GM23338 (cell line): ENCODE measurements around the gene GNB5. TPM values are rescaled to one million over a fixed set of nuclear protein-coding genes. Genes with fewer than 3 reads are reported as not detected.

Source experiments
- ATAC-seq: fragments of 200-7000 bp; cut with Tn5 transposase; 3 replicates; pipeline ENCODE4 v1.9.1; 2020
- DNase-seq: peaks from one replicate; pipeline ENCODE4 v3.0.0-alpha.2; 2015; ENCODE audit warnings: low spot score
- H2AFZ ChIP-seq: fragments of 200-600 bp; sonication (generic); 2 replicates; pipeline ENCODE4 v1.8.0; 2016; ENCODE audit warnings: antibody characterized with exemption, mild to moderate bottlenecking, moderate library complexity
- H3F3A ChIP-seq: fragments of 200-600 bp; sonication (generic); replicated peaks from 2 replicates; pipeline ENCODE4 v1.8.0; 2017; ENCODE audit warnings: antibody characterized with exemption, mixed run types, low read depth
- H3K27ac ChIP-seq: fragments of 200-600 bp; sonication (generic); 2 replicates; pipeline ENCODE4 v1.6.1; 2016; ENCODE audit warnings: low read depth
- H3K27me3 ChIP-seq: fragments of 200-600 bp; sonication (generic); 2 replicates; pipeline ENCODE4 v1.8.0; 2016; ENCODE audit warnings: mild to moderate bottlenecking, mixed run types, moderate library complexity; ENCODE audit not compliant: insufficient read depth
- H3K36me3 ChIP-seq: fragments of 200-600 bp; sonication (generic); 2 replicates; pipeline ENCODE4 v1.8.0; 2016; ENCODE audit warnings: mild to moderate bottlenecking; ENCODE audit not compliant: insufficient read depth
- H3K4me1 ChIP-seq: fragments of 200-600 bp; sonication (generic); 2 replicates; pipeline ENCODE4 v1.8.0; 2016; ENCODE audit warnings: mild to moderate bottlenecking, moderate library complexity; ENCODE audit not compliant: insufficient read depth
- H3K4me2 ChIP-seq: fragments of 200-600 bp; sonication (generic); 2 replicates; pipeline ENCODE4 v1.7.1; 2017; ENCODE audit warnings: mixed run types
- H3K4me3 ChIP-seq: fragments of 200-600 bp; sonication (generic); 2 replicates; pipeline ENCODE4 v1.6.1; 2016; ENCODE audit warnings: mixed run types
- H3K79me2 ChIP-seq: fragments of 200-600 bp; sonication (generic); replicated peaks from 2 replicates; pipeline ENCODE4 v1.8.0; 2017; ENCODE audit warnings: mild to moderate bottlenecking; ENCODE audit not compliant: insufficient read depth
- H3K9me2 ChIP-seq: fragments of 200-600 bp; sonication (generic); 2 replicates; pipeline ENCODE4 v1.8.0; 2017; ENCODE audit not compliant: insufficient read depth
- H4K20me1 ChIP-seq: fragments of 200-600 bp; sonication (generic); replicated peaks from 2 replicates; pipeline ENCODE4 v1.8.0; 2017; ENCODE audit warnings: mild to moderate bottlenecking; ENCODE audit not compliant: insufficient read depth
- H3K27ac Mint-ChIP-seq: 2 replicates; pipeline ENCODE4 v1.8.0; 2020; ENCODE audit warnings: inconsistent platforms, mild to moderate bottlenecking, moderate library complexity, mixed read lengths
- H3K27me3 Mint-ChIP-seq: 3 replicates; pipeline ENCODE4 v1.8.0; 2022; ENCODE audit warnings: low read depth, mild to moderate bottlenecking, moderate library complexity, mixed read lengths, inconsistent platforms; ENCODE audit not compliant: insufficient read depth, poor library complexity
- H3K36me3 Mint-ChIP-seq: 3 replicates; pipeline ENCODE4 v1.8.0; 2021; ENCODE audit warnings: low read depth, mild to moderate bottlenecking, inconsistent platforms, moderate library complexity, mixed read lengths
- H3K4me1 Mint-ChIP-seq: 3 replicates; pipeline ENCODE4 v1.8.0; 2020; ENCODE audit warnings: mild to moderate bottlenecking, inconsistent platforms, mixed read lengths
- H3K4me3 Mint-ChIP-seq: 3 replicates; pipeline ENCODE4 v1.8.0; 2021; ENCODE audit warnings: moderate library complexity, mild to moderate bottlenecking, inconsistent platforms, mixed read lengths
- H3K9me3 Mint-ChIP-seq: 3 replicates; pipeline ENCODE4 v1.8.0; 2020; ENCODE audit warnings: moderate library complexity, mild to moderate bottlenecking, inconsistent platforms, mixed read lengths
- CTCF ChIP-seq, 2 experiments: fragments of 200-600 bp in 1 of 2; sonication (generic) in 1 of 2; conservative IDR thresholded peaks; 2 replicates each; pipeline versions ENCODE4 v1.5.1 to v1.6.1; 2016 to 2017; ENCODE audit warnings: antibody characterized with exemption in 2 of 2, low read depth in 2 of 2, mild to moderate bottlenecking in 2 of 2, moderate library complexity in 1 of 2
- EZH2 ChIP-seq: fragments of 200-600 bp; sonication (generic); IDR thresholded peaks from one replicate; pipeline ENCODE4 v1.8.0; 2017; ENCODE audit warnings: antibody characterized with exemption, mild to moderate bottlenecking, low read depth; ENCODE audit not compliant: unreplicated experiment
- polyA plus RNA-seq: library from polyadenylated mRNA; unstranded; fragments of >200 nt; fragmentation: Nextera tagmentation; extraction: Ambion mirVana; gene quantifications from 2 replicates; pipeline ENCODE4 v1.2.1, GENCODE V29; 2016
- total RNA-seq: library from RNA; depleted of rRNA; stranded (reverse); fragments of >200 nt; shearing (Covaris generic); gene quantifications from 2 replicates; pipeline ENCODE4 v1.2.3, GENCODE V29; 2014
- TF ChIP-seq, protein P1 (sequence below): fragments of 250-450 bp; sonication (Bioruptor Pico); IDR thresholded peaks from 2 replicates; pipeline ENCODE4 v1.5.0; 2020; ENCODE audit warnings: mild to moderate bottlenecking, moderate library complexity

Gene GNB5
- total and polyA plus RNA-seq, 2 experiments from 2014 or later, result 23.0 to 40.8 TPM

- TF ChIP-seq, protein P1, sequence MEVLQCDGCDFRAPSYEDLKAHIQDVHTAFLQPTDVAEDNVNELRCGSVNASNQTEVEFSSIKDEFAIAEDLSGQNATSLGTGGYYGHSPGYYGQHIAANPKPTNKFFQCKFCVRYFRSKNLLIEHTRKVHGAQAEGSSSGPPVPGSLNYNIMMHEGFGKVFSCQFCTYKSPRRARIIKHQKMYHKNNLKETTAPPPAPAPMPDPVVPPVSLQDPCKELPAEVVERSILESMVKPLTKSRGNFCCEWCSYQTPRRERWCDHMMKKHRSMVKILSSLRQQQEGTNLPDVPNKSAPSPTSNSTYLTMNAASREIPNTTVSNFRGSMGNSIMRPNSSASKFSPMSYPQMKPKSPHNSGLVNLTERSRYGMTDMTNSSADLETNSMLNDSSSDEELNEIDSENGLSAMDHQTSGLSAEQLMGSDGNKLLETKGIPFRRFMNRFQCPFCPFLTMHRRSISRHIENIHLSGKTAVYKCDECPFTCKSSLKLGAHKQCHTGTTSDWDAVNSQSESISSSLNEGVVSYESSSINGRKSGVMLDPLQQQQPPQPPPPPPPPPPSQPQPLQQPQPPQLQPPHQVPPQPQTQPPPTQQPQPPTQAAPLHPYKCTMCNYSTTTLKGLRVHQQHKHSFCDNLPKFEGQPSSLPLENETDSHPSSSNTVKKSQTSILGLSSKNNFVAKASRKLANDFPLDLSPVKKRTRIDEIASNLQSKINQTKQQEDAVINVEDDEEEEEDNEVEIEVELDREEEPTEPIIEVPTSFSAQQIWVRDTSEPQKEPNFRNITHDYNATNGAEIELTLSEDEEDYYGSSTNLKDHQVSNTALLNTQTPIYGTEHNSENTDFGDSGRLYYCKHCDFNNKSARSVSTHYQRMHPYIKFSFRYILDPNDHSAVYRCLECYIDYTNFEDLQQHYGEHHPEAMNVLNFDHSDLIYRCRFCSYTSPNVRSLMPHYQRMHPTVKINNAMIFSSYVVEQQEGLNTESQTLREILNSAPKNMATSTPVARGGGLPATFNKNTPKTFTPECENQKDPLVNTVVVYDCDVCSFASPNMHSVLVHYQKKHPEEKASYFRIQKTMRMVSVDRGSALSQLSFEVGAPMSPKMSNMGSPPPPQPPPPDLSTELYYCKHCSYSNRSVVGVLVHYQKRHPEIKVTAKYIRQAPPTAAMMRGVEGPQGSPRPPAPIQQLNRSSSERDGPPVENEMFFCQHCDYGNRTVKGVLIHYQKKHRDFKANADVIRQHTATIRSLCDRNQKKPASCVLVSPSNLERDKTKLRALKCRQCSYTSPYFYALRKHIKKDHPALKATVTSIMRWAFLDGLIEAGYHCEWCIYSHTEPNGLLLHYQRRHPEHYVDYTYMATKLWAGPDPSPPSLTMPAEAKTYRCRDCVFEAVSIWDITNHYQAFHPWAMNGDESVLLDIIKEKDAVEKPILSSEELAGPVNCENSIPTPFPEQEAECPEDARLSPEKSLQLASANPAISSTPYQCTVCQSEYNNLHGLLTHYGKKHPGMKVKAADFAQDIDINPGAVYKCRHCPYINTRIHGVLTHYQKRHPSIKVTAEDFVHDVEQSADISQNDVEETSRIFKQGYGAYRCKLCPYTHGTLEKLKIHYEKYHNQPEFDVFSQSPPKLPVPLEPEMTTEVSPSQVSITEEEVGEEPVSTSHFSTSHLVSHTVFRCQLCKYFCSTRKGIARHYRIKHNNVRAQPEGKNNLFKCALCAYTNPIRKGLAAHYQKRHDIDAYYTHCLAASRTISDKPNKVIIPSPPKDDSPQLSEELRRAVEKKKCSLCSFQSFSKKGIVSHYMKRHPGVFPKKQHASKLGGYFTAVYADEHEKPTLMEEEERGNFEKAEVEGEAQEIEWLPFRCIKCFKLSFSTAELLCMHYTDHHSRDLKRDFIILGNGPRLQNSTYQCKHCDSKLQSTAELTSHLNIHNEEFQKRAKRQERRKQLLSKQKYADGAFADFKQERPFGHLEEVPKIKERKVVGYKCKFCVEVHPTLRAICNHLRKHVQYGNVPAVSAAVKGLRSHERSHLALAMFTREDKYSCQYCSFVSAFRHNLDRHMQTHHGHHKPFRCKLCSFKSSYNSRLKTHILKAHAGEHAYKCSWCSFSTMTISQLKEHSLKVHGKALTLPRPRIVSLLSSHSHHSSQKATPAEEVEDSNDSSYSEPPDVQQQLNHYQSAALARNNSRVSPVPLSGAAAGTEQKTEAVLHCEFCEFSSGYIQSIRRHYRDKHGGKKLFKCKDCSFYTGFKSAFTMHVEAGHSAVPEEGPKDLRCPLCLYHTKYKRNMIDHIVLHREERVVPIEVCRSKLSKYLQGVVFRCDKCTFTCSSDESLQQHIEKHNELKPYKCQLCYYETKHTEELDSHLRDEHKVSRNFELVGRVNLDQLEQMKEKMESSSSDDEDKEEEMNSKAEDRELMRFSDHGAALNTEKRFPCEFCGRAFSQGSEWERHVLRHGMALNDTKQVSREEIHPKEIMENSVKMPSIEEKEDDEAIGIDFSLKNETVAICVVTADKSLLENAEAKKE, result no peak
Measured at GRCh38 chr15:52218371-52218770, 27.2 kb upstream of the GNB5 start (continued).

DNA sequence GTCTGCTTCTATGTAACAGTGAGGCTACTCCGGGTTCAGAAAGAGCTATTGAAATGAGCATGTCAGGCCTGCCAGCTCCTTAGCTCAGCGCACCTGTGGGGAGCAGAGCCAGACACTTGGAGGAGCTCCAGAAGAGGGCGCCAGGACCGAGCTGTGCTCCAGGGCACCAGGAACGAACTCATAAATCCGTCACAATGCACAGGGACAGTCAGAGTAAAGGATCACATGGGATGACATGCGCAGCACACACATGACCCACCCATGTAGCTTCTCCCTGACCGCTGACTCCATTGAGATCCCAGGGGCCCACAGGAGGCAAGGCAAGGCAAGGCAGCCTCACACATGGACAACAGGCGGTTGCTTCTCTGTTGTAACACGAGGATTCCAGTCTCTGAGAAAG lies 26.0 kb upstream of the GNB5 start:
- Mint-ChIP-seq H3K36me3 (peaks cover 56% of the 10 kb centered on the region), H3K4me1 (no peaks in the 10 kb centered on the region), H3K9me3 (no peaks in the 10 kb centered on the region; the same call in 2 of the 3 replicates), H3K4me3 (no peak overlapping the region), H3K27me3 (peaks cover 2% of the 10 kb centered on the region), H3K27ac (peak overlapping the region; percentile 12; the same call in 1 of the 2 replicates)
- no peak overlapping the region for H3K4me2 ChIP-seq
- no peaks in the 10 kb centered on the region for H3K4me1 ChIP-seq
- peaks cover 3% of the 10 kb centered on the region; the same call in 1 of the 2 replicates for H3F3A ChIP-seq
- H3K79me2 ChIP-seq, result no peaks in the 10 kb centered on the region
- peaks cover 12% of the 10 kb centered on the region for H3K36me3 ChIP-seq
- DNase-seq (peak; percentile 71), ATAC-seq (peak; percentile 94)
- H3K27ac ChIP-seq, result no peak overlapping the region
- H2AFZ ChIP-seq, result no peak overlapping the region
- no peaks in the 10 kb centered on the region for H3K27me3 ChIP-seq
- H4K20me1 ChIP-seq, result no peaks in the 10 kb centered on the region; the same call in 1 of the 2 replicates
- TF ChIP-seq EZH2 (no peak), CTCF (conservative IDR thresholded peaks at IDR 0.05; ENCODE audit: low read depth in 2 of 2) (peak; percentile 59 to 76)
- no peak overlapping the region for H3K4me3 ChIP-seq
- H3K9me2 ChIP-seq, result no peaks in the 10 kb centered on the region
